22Rv1 (cell line): Measurements from ENCODE around the gene CD6.

Source experiments
- H3K27ac ChIP-seq: fragments of 450-650 bp; 2 replicates; pipeline ENCODE4 v1.5.1; 2017
- ZFX ChIP-seq: fragments of 450-650 bp; IDR thresholded peaks from 2 replicates; pipeline ENCODE4 v1.6.1; 2017; ENCODE audit warnings: antibody characterized with exemption, borderline replicate concordance
- TF ChIP-seq, protein P1 (sequence below): fragments of 450-650 bp; IDR thresholded peaks from 2 replicates; pipeline ENCODE4 v1.5.1; 2017; ENCODE audit warnings: mild to moderate bottlenecking

Gene CD6

DNA sequence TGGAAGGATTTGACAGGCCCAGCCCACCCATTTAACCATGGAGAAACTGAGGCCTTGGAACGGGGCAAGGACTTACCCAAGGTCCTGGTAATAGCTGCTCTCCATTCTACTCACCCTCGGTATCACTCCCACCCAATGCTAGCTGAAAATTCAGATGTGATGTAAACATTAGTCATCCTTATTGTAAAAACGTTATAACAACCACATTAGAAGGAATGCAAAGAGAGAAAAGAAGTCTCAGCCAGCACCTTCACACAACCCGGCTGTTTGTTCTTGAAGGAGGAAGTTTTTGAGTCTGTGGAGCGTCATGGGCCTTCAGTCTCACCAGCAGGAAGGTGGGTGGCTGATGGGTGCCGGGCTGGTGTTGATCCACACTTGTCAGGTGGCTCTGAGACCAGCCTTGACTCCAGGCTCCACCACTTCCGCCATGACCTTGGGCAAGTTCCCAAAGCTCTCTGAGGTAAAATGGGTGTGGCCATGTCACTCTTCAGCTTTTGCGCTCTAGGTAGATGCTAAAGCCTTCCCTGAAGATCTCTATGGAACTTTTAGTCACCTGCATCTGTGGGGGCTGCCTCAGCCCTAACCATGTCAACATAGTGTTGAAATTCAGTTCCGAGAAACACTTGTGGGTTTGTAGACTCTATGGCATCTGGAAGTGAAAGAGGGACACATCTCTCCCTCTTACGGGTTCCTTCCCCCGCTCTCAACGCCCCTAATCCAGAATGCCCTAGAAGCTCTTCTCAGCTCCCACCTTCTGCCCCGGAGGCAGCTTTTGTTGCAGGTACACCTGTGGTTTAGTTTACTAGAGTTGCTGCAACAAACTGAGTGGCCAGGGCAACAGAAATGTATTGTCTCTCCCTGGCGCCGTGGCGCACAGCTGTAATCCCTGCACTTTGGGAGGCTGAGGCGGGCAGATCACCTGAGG, 14.8 kb downstream of the CD6 start:
- no peak for TF ChIP-seq ZFX
- TF ChIP-seq, protein P1, sequence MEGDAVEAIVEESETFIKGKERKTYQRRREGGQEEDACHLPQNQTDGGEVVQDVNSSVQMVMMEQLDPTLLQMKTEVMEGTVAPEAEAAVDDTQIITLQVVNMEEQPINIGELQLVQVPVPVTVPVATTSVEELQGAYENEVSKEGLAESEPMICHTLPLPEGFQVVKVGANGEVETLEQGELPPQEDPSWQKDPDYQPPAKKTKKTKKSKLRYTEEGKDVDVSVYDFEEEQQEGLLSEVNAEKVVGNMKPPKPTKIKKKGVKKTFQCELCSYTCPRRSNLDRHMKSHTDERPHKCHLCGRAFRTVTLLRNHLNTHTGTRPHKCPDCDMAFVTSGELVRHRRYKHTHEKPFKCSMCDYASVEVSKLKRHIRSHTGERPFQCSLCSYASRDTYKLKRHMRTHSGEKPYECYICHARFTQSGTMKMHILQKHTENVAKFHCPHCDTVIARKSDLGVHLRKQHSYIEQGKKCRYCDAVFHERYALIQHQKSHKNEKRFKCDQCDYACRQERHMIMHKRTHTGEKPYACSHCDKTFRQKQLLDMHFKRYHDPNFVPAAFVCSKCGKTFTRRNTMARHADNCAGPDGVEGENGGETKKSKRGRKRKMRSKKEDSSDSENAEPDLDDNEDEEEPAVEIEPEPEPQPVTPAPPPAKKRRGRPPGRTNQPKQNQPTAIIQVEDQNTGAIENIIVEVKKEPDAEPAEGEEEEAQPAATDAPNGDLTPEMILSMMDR = no peak
- H3K27ac ChIP-seq = no peak overlapping the region

DNA sequence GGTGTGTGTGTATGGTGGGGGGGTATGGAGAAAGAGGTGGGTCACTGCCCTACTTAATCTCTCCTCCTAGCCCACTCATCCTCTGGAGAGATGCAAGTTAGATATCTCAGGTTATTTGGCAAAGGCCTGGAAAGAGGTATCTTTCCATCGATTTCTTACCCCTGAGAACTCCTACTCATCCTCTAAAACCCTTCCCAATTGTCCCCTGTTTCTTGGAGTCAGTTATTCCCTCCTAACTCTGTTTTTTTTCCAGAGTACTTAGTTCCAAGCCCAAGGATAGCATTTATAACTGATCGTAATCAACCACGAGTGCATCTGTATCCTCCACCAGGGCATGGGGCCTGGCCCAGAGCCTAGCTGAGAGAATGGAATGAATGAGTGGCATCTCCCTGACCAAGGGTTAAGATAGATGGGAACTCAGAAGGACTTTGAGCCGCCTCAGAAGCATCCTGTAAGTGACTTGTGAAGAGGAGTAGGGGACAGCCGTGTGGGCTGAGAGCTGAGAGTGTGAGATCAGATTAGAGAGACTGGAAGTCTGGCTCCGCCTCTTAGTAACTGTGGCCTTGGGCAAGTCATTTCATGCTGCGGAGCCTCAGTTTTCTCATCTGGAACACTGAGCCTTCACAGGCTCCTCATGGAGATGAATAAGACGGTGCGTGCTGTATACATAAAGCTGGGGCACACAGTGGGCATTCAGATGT, 16.2 kb downstream of the CD6 start:
- TF ChIP-seq, protein P1 = no peak
- TF ChIP-seq ZFX = no peak
- H3K27ac ChIP-seq = no peak overlapping the region

DNA sequence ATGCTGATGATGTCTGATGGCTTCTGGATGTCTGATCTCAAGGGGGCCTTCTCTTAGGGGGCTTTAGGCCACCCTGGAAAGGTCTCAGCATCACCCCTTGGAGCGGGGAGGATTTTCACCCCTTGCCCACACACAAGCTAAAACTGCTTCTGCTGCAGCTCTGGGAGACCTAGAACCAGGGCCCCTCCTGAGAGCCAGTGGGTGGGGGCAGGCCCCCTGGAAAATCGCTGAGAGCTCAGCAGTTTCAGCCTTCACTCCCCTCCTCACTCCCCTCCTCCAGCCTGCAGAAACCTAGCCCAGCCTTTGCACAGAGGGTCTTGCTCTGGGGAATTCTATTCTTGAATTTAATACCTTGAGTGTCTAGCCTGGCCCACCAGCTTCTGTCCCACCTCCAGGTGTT, 17.2 kb downstream of the CD6 start:
- TF ChIP-seq, protein P1 = no peak
- no peak for TF ChIP-seq ZFX
- H3K27ac ChIP-seq = no peak overlapping the region

DNA sequence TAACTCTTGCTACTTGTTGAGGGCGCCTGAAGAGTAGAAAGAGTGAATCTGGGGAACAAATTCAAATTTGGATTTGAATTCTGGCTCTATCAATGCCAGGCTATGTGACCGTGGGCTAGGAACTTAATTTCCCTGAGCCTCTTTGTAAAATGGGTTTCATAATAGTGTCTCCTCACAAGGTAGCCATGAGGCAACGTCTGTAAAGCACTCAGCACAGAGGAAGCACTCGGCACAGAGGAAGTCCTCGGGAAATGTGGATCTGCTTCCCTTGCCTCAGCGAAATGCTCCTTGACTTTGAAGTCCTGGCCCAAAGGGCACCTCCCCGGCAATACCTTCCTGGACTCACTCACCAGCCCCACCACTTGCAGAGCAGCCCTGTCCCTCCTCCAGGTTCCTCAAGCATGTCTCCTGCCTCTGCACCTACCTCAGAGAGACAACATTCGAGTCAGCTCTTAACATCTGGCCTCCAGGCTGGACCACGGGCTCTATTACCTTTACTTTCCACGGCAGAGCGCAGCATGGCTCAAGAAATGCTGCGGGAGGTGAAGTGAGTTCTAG, 17.7 kb downstream of the CD6 start:
- no peak overlapping the region for H3K27ac ChIP-seq
- TF ChIP-seq, protein P1 = no peak
- TF ChIP-seq ZFX = no peak

DNA sequence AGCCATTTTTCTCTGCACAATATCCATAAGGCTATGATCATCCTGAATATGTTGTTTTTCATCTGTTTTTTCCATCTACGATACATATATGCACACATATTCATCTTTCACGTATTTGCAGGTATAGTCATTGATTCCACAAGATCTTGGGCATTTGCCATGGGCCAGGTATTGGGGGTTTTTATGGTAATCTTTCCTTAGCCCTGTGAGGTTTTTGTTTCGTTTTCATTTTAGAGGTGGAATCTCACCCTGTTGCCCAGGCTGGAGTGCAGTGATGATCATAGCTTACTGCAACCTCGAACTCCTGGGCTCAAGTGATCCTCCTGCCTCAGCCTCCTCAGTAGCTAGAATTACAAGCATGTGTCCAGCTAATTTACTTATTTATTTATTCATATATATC, 20.0 kb downstream of the CD6 start:
- no peak overlapping the region for H3K27ac ChIP-seq
- TF ChIP-seq ZFX = no peak
- TF ChIP-seq, protein P1 = no peak

DNA sequence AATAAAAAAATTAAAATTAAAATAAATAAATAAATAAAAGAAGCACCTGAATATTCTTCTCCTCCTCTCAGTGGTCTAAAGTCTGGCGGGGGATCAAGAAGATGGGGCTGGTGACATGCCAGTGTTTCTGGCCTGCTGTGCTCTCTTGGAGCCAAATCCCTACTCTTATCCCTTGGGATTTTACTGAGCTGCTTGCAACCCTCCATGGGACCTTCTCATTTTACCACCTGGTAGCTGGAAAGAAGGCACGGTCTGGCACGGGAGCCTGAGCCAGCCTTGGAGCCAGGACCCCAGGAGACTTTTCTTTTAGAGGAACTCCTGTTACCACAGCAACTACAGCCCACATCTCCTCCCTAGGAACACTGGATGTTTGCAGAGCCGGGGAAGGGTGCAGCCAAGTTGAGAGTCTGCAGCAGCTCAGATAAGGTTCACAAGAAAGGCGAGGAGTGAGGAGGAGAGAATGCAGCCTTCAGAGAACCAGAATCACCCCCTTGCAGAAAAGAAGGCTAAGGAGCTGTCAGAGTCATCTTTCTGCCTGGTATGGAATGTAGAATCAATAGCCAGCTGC, 21.4 kb downstream of the CD6 start:
- TF ChIP-seq, protein P1 = no peak
- TF ChIP-seq ZFX = no peak
- H3K27ac ChIP-seq = no peak overlapping the region
